Right forelimb (tissue), 1 donor: ENCODE results near the gene RUVBL1.

Experiments
- DNase-seq: peaks from one replicate; pipeline ENCODE4 v3.0.0-alpha.2; 2018

Gene RUVBL1

DNA sequence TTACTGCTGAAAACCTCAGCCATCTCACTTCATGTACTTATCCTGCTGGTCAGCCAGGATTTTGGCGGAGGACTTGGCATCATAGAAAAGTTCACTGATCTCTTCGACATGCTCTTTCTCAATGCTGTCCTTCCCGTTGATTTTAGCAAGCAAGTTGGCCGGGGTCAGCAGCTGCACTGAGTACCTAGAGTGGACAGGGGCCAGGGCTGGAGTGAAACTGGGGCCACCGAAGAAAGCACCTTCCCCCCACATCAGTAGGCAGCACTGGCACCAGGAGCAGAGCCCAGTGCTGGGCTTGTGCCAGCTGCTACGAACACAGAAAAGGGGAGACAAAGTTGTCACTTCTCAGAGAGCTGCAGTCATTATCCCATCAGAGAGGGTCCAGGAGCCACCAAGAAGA, 42.4 kb downstream of the RUVBL1 start:
- DNase-seq = no peak

DNA sequence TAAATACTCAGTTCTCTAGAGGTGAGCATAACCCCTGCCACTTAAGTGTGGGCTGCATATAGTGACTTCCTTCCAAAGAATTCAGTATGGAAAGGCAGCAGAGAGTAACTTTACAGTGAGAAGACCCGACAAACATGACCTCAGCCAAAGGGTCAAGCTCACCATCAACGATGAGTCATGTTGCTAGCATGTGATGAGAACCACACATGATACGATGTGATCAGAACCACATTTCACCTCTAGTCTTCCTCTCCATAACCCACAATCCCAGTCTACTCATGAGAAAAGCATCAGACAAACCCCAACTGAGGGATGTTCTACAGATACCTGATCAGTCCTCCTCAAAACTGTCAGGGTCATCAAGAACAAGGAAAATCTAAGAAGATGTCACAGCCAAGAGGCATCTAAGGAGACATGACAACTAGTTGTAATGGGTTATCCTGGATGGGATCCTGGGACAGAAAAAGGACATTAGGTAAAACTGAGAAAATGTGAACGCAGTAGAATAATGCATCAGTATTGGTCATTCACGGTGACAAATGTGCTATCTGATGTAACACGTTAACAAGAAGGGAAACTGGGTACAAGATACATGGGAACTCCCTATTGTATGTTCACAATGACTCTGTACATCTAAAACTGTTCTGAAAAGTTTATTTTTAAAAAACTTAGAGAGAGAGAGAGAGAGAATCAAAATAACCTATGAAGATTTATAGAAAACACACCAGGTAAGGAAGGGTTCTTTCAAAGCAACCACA, 43.1 kb downstream of the RUVBL1 start:
- no peak for DNase-seq

DNA sequence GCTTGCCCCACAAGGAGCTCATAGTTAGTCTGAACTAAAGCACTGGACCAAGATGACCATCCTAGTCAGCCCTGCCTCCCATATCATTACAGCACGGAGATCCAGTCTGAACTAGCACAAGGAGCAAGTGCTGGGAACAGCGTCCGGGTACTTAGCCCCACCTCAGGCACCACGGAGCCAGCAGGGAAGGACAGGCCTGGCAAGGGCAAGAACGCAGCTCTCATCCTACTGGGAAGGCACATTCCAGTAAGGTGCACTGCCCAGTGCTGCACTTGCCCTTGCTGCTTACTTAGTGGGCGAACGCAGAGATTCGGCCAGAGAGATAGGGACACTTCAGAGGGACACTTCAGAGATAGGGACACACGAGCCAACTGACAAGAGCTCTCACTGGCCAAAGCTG, 43.8 kb downstream of the RUVBL1 start:
- no peak for DNase-seq

DNA sequence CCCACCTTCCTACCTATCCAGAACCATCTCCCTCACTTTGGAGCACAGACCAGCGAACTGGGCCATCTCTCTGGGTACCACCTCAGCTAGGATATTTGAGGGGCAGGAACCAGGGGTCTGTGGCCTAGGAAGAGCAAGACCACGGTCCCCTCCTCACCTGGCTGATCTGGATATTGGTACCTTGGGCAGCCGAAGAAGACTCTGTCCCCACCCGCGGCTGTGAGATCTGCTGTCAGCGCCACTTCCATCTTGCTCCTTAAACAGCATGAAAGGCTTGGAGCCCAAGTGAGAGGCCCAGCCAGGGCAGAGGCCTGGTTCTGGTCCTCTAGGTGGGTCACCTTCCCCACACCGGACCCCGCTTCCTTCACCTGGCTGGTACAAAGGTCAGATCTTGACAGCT, 44.7 kb downstream of the RUVBL1 start:
- no peak for DNase-seq

DNA sequence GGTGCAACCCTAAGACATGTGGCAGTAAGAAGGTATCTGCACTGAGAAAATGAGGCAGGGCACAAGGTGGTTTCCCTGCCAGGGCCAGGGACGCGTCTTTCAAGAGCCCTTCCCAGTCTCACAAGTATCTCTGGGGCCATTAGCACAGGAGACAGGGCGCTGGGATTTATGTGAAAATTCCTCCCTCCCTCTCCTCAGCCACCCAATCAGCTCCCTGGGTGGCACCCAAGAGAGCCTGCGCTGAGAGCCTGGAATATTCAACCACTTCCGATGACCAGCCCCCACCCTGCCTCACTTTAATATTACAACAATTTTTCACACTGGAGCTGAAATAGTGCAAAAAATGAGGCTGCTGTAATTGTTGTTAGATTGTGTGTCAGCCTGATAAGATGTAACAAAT, 45.3 kb downstream of the RUVBL1 start:
- no peak for DNase-seq

DNA sequence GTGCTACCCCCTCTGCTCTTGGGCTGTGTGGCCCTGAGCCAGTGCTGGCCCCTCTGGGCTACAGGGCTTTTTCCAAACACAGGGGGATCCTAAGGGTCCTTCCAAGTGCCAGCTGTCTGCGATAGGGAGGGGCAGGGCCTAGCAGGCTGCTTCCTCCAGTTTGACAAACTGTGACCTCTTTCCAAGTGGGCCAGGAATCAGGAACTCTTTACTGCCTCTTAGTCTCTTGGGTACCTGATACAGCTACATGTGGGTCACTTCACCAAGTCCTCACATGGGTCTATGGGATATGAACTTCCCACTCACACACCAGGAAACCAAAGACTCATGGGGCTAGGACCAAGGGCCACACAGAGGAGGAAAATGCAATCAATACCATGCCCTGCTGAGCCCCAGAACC, 45.9 kb downstream of the RUVBL1 start:
- no peak for DNase-seq

DNA sequence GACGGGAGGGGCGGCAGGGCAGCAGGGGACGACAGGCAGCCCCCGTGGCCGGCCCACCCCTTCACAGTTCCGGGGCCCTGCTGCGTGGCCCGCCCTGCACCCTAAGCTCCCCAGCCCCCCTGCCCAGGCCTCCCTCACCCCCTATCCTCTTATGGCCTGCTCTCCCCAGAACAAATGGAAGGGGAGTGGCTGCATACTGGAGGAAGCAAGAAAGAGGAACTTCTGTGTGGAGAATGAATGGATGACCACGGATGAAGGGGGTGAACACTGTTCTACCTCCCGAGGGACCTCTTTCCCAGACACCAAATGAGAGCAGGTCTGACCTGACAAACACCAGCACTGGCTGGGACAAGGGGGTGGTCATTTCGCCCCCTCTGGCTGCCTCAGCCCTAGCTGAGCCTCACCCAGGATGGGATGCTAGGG, 46.4 kb downstream of the RUVBL1 start:
- DNase-seq = no peak

DNA sequence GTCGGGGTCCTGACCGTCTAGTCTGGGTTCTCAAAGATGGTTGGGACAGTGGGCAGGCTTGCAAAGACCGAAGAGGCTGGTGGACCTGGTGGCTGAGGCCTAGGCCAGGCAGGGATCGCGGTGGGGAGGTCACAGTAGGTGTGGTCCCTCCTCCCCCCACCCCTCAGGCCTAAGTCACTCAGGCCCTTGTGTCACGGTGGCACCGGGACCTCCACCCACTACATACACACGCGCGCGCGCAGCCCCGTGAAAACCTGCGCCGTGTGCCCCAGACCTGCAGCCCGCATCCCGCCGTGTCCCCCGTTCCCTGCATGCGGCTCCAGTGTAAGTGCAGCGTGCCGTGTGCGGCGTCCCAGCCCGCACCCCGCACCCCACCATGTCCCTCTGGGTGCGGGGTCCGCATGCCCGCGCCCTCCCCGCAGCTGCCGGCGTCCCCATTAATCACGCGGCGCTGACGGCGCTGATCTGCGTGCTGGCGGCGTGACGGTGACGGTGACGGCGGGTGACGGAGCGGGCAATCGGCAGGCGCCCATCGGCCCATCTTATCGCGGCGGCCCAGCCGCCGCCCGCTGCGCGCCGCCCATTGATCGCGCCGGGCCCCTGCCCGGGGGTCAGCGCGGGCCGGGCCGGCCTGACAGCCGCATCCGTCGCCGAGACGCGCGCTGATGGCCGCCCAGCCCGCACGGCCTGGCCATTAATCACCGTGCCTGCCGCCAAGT, 47.0 kb downstream of the RUVBL1 start:
- DNase-seq = no peak

DNA sequence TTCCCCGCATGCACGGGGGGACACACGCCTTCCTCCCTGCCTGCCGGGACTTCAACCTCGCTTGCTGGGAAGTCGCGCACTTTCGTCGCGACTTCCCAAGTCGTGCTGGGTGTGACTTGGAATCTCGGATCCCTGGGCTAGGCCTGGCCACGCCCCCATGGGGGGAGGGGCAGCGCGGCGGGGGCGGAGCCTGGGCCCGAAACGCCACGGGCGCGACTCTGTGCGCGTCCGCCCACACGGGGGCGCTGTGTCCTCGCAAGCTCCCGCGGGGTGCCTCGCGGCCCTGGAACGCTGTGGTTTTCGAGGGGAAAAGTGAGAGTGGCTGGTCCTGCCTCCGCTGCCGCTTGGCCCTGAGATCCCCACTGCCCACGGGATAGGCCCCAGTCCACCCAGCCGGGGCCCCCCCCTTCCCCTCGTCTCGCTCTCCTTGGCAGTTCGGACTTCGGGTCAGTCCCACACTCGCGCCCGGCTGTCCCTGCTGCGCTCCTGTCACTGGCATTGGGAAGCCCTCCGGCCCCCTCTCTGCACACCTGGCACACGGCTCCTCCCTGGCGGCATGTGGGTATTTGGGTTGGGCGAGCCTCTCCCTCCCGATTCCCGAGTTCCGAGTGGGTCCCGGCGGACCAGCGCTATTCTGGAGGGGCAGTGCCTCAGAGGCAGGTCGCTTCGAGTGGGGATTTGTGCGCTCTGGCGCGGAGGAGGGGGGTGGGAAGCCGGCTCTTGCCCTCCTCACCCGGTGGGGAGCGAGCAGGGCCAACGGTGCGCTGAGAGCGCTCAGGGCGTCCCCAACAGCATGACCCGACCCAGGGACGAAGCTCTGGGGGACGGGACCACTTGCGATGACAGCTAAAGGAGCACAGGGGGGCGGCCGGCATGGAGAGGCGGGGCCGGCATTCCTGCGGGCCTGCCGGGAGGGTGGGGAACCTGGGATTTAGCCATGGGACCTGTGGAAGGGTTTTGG, 47.8 kb downstream of the RUVBL1 start:
- DNase-seq = peak; percentile 95

DNA sequence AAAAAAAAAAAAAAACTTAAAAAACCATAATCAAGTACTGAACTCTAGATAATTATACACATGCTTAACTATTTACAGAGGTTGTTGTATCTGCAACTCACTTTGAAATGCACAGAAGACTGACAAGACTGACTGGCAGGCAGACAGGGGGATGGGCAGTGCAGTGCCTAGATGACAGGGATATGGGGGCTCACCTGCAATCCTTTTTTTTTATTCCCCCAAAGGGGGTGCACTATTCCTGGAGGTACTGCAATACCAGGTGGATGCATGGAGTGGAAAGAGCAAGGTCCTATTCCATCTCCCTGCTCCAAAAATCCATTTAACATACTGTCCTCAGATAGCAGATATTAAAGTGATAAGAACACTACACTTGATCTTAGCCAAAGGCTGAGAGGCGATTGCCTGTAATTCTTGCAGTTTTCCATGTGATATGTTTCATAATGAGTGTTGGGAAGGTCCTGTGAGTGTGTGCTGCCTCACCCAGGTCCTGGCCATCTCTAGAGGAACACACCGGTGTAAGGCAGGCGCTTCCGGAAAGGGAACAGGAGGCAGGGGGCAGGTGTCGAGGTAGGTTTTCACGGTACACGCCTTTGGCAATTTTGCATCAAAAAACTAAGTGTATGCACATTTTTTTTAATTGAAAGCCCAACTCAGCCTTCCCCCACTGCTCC, 48.6 kb downstream of the RUVBL1 start:
- DNase-seq = peak; percentile 35

DNA sequence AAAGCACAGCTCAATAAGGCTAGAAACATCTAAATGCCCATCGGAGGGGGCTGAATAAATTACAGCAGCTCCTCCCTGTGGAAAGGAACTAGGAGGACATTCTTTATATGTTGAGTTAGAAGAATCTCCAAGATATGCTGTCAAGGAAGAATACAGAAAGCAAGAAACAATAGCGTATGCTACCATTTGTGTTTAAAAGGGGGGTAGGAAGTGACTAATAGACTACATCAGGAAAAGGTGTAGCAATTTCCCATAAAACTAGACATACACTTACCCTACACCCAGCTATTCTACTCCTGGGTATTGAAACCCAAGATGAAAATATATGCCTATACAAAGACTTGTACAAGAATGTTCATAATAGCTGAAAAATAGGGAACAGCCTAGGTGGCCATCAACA, 49.8 kb downstream of the RUVBL1 start:
- peak; percentile 17 for DNase-seq

DNA sequence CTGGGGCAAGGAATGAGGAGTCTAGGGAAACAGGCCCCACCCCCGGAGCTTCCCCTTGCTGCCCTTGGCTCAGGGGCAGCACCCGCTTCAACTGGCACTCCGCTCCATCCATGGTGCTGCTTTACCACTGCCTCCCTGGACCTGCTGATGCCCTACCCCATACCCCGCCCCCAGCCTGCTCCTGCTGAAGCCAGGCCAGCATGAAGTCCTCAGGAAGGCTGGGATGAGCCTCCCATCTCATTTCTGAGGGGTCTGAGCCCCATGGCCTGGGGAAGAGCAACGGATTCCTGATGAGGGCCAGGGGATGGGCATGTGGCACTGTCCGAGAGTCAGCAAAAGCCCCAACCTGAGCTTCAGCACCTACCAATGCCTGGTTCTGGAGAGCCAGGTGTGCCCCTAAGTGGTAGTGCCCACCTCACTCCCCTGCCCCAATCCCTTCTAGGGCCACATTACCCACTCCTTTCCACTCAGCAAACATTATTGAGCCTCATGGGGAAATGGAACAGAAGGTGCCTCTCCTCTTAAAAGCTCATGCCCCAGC, 50.4 kb downstream of the RUVBL1 start:
- DNase-seq = peak; percentile 38

DNA sequence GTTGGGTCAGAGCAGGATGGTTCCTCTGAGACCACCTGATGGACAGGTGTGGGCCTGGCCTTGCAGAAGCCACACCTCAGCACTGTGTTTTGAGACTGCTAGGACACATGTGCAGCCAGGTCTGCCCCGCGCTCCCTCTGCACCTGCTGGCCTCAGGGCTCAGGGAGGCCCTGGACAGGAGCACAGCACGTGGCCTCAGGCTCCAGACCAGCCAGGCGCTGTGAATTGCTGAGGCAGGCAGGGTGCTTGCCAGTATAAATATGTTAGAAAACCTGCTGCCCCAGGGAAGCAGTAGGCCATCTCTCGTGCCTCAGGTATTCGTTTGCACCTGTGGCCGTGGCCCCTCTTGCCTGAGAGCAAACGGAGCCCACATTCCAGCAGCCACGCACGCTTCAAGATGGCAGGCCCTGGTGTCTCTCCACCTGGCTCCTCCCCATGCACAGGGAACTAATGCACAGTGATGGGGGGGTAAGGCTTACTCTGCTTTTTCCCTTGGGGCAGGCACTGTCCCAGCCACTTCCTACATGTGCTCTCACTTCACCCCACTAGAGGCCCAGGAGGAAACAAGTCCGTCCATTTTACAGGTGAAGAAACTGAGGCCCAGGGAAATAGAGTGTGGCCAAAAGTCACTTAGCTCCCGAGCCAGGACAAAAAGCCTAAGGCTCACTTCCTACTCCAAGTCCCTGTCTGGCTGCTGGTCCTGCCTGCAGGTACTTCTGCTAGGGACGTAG, 51.0 kb downstream of the RUVBL1 start:
- no peak for DNase-seq

DNA sequence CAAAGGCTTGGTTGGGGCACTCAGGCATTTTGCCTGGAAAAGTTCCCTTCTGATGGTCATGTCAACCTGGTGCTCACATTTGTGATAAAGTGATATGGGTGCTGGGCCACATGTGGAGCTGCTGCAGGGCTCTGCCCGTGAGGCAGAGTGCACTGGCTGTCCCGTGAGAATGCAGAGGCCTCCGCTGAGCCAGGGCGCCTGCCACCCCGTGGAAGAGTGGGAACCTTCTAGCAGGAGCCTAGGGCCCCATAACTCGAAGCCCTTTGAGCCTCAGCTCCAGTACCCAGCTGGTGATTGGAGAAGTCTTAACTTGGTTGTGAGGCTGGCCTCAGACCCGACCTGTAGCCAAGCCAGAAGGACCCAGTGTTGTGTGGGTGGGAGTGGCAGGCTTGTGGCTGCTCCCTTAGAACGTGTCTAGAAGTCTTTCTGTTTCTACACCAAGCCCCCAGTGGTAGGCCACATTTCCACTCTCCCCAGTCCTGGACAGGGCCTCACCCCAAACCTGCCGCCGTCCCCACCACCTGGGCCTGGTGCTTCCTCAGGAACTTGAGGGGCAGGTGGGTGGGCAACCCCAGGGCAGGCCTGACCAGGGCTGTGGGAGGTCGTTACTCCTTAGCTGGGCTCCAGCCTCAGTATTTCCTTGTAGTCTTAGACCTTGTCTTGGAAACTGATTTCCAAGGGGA, 51.7 kb downstream of the RUVBL1 start:
- no peak for DNase-seq

DNA sequence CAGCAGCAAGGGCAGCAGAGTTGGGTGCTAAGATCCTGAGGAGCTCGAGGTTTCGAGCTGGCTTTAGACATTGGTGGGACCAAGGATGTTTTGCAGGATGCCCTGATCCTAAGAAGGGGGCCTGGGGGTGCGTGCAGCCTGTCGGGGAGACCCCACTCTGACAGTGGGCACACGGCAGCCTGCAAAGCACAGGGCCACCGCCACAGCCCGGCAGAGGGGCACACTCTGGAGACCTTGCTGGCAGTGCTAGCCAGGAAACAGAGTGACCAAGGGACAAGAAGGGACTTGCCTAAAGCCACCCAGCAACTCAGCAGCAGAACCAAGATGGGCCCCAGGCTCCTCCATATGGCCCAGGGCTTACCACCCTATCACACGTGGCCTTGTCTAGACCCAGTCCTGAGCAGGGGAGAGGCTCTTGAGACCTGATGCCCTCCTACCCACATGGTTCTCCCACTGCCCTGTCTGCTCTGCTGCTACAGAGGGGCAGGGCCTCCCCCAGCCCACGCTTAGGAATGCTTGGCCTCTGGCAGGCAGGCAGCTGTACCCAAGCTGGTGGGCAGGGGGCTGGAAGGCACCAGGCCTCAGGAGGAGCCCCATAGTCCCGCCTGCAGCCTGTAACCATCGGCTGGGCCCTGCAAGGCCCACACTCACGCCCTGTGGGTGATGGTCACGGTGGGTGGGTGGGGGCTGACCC, 52.6 kb downstream of the RUVBL1 start:
- DNase-seq = no peak

DNA sequence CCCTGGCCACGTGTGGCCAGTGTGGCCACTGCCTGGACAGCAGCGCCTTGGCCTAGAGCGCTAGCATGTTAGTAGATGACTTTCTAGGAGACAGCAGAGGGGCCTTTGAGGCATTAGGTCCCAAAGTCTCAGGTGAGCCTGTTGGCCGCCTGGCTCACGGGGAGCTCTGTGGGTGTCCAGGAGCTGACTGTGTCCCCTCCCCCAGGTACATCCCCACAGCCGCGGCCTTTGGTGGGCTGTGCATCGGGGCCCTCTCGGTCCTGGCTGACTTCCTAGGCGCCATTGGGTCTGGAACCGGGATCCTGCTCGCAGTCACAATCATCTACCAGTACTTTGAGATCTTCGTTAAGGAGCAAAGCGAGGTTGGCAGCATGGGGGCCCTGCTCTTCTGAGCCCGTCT, 54.3 kb downstream of the RUVBL1 start:
- no peak for DNase-seq

DNA sequence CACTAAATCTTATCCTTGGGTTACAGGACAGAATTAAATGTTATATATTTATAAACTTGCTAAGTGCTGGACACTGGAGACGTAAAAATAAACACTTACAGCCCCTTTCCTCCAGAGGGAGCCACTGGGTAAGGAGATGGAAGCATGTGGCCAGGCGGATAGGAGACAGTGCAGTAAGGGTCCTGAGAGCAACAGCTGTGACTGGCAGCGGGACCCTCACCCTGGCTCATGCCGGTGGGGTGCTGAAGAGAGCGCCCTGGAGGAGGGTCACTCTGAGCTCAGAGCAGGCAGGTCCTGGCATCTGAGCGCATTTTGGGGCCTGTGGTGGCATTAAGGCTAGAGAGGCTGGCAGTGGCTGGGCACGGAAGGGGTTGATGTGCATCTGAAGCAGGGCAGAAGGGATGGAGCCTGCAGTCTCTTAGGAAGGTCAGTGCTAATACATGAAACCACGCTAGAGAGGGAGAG, 55.4 kb downstream of the RUVBL1 start:
- no peak for DNase-seq

DNA sequence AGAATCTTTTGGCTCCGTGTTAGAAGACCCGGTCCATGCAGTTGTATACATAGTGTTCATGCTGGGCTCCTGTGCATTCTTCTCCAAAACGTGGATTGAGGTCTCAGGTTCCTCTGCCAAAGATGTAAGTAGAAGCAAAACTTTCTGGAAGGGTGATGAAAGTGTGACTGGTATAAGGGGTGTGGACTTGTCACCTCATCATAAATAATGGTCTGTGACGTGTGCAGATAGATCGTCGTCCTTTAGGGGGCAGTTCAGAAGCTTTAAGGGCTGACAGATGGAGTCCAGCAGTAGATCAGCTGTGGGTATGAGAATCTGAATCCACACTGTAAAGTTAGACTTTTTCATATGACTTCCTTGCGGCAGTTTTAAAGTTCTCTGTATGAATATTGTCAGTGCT, 56.1 kb downstream of the RUVBL1 start:
- no peak for DNase-seq

DNA sequence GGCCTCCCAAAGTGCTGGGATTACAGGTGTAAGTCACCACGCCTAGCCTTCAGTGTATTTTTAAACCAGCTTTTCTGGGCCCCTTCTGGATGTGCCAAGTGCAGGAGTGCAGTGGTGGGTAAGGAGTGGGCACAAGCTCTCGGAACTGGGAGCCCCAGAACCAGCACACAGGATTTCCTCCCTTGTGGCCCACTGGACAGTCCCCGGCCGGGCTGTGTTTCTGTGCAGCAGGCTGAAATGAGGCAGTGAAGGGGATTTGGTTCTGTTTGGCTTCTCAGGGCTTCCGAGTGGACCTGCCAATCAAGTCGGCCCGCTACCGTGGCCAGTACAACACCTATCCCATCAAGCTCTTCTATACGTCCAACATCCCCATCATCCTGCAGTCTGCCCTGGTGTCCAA, 56.9 kb downstream of the RUVBL1 start:
- DNase-seq = no peak

DNA sequence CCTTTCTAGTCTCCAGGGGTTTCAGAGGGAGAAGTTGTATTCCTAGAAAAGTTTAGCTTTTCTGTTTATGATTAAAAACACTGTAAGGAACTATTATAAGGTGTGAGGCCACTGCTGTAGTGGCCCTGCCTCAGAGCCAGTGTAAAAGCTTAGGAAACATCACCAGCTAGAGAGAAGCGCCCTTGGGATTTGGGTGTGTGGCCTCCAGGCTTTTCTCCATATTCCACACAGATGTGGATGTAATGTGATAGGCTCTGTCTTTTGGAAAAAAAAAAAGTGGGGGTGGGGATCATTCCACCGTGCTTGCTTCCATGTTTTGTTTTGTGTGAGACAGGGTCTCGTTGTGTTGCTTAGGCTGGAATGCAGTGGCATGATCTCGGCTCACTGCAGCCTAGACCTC, 57.5 kb downstream of the RUVBL1 start:
- no peak for DNase-seq
